Measurements from ENCODE around the gene WEE2. TPM values are rescaled to one million over a fixed set of nuclear protein-coding genes. Genes with fewer than 3 reads are reported as not detected.
A peak's percentile ranks its signal among the peaks of the same experiment; 100 is the strongest.

WEE2 gene
- total and polyA plus RNA-seq, 9 of the 15 experiments (the other 6 are each of a cell fraction or from before 2014, with no cell fraction given): not detected

DNA sequence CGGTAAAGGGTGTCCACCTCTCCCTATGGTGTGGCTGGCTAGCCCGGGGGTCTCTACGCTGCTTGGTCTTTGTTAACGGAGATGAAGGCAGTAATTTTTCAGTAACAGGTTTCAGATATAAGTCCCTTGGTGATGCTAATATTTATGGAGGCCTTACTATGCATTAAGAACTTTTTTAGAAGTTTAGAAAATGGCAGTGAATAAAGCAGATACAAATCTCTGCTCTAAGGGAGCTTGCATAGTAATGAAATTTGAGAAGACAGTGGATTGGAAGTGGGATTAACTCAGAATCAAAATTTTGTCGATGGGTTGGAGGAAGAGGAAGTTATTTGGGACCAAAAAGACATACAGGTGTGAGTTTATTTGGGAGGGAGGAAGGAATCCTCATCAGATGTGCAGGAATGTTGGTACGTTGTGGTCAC, 30.4 kb downstream of the WEE2 start (continued):
- TF ChIP-seq, protein P1, sequence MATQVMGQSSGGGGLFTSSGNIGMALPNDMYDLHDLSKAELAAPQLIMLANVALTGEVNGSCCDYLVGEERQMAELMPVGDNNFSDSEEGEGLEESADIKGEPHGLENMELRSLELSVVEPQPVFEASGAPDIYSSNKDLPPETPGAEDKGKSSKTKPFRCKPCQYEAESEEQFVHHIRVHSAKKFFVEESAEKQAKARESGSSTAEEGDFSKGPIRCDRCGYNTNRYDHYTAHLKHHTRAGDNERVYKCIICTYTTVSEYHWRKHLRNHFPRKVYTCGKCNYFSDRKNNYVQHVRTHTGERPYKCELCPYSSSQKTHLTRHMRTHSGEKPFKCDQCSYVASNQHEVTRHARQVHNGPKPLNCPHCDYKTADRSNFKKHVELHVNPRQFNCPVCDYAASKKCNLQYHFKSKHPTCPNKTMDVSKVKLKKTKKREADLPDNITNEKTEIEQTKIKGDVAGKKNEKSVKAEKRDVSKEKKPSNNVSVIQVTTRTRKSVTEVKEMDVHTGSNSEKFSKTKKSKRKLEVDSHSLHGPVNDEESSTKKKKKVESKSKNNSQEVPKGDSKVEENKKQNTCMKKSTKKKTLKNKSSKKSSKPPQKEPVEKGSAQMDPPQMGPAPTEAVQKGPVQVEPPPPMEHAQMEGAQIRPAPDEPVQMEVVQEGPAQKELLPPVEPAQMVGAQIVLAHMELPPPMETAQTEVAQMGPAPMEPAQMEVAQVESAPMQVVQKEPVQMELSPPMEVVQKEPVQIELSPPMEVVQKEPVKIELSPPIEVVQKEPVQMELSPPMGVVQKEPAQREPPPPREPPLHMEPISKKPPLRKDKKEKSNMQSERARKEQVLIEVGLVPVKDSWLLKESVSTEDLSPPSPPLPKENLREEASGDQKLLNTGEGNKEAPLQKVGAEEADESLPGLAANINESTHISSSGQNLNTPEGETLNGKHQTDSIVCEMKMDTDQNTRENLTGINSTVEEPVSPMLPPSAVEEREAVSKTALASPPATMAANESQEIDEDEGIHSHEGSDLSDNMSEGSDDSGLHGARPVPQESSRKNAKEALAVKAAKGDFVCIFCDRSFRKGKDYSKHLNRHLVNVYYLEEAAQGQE (IDR thresholded peaks at IDR 0.05; ENCODE audit: borderline replicate concordance): no peak
- TF ChIP-seq, protein P1 (CRISPR knock-in tag; IDR thresholded peaks at IDR 0.05; ENCODE audit: low read depth): no peak
- TF ChIP-seq, protein P2, sequence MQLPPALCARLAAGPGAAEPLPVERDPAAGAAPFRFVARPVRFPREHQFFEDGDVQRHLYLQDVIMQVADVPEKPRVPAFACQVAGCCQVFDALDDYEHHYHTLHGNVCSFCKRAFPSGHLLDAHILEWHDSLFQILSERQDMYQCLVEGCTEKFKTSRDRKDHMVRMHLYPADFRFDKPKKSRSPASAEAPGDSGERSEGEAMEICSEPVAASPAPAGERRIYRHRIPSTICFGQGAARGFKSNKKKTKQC (CRISPR knock-in tag; IDR thresholded peaks at IDR 0.05): no peak
- TF ChIP-seq KAT7 (CRISPR knock-in tag; IDR thresholded peaks at IDR 0.05; ENCODE audit: borderline replicate concordance) (0 out of 2 replicates have a peak, but pooled peaks have one; percentile 22), MEF2D (tag; conservative IDR thresholded peaks at IDR 0.05; ENCODE audit: low read depth) (no peak), ZNF431 (CRISPR knock-in tag; IDR thresholded peaks at IDR 0.05) (0 out of 2 replicates have a peak, but pooled peaks have one; percentile 10), PHF8 (IDR thresholded peaks at IDR 0.05; ENCODE audit: borderline replicate concordance, low read length) (no peak), ZNF57 (CRISPR knock-in tag; IDR thresholded peaks at IDR 0.05) (no peak), ZKSCAN1 (IDR thresholded peaks at IDR 0.05; ENCODE audit: low read depth, low read length) (no peak), NCOA2 (IDR thresholded peaks at IDR 0.05; ENCODE audit: partially characterized antibody in 2 of 2) (no peak), CBX8 (IDR thresholded peaks at IDR 0.05; ENCODE audit: borderline replicate concordance, extremely low read depth, low read depth, low read length, poor library complexity, severe bottlenecking) (no peak)
- TF ChIP-seq, protein P3, sequence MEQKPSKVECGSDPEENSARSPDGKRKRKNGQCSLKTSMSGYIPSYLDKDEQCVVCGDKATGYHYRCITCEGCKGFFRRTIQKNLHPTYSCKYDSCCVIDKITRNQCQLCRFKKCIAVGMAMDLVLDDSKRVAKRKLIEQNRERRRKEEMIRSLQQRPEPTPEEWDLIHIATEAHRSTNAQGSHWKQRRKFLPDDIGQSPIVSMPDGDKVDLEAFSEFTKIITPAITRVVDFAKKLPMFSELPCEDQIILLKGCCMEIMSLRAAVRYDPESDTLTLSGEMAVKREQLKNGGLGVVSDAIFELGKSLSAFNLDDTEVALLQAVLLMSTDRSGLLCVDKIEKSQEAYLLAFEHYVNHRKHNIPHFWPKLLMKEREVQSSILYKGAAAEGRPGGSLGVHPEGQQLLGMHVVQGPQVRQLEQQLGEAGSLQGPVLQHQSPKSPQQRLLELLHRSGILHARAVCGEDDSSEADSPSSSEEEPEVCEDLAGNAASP (IDR thresholded peaks at IDR 0.05): no peak
- TF ChIP-seq, protein P4, sequence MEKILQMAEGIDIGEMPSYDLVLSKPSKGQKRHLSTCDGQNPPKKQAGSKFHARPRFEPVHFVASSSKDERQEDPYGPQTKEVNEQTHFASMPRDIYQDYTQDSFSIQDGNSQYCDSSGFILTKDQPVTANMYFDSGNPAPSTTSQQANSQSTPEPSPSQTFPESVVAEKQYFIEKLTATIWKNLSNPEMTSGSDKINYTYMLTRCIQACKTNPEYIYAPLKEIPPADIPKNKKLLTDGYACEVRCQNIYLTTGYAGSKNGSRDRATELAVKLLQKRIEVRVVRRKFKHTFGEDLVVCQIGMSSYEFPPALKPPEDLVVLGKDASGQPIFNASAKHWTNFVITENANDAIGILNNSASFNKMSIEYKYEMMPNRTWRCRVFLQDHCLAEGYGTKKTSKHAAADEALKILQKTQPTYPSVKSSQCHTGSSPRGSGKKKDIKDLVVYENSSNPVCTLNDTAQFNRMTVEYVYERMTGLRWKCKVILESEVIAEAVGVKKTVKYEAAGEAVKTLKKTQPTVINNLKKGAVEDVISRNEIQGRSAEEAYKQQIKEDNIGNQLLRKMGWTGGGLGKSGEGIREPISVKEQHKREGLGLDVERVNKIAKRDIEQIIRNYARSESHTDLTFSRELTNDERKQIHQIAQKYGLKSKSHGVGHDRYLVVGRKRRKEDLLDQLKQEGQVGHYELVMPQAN (IDR thresholded peaks at IDR 0.05; ENCODE audit: borderline replicate concordance): no peak
- TF ChIP-seq, protein P5, sequence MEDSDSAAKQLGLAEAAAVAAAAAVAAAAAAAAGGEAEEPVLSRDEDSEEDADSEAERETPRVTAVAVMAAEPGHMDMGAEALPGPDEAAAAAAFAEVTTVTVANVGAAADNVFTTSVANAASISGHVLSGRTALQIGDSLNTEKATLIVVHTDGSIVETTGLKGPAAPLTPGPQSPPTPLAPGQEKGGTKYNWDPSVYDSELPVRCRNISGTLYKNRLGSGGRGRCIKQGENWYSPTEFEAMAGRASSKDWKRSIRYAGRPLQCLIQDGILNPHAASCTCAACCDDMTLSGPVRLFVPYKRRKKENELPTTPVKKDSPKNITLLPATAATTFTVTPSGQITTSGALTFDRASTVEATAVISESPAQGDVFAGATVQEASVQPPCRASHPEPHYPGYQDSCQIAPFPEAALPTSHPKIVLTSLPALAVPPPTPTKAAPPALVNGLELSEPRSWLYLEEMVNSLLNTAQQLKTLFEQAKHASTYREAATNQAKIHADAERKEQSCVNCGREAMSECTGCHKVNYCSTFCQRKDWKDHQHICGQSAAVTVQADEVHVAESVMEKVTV (CRISPR knock-in tag; IDR thresholded peaks at IDR 0.05): 0 out of 2 replicates have a peak, but pooled peaks have one; percentile 1

All from K562 (cell line).